ENCODE measurements around the gene LRRC1.

LRRC1 gene

DNA sequence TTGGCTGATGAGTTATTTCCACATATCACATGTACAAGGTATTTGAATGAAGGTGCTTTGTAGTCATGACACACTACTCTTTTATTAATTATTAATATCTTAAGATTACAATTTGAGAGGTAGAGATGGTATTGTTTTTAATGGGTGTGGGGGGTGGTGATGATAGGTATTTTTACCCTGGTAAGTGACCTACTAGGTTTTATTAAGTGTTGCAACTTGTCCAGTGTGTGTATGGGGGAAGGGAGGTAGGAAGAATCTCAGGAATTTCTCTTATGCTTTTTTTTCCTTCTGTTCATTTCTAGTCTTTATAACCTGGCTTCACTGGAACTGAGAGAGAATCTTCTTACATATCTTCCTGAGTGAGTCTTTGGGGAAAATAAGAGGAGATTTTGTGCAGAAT, 101.4 kb downstream of the LRRC1 start:
- DNase-seq, result peak; percentile 15

- DNase-seq, result peak; percentile 53
Measured at GRCh38 chr6:53898026-53898795, 103.4 kb downstream of the LRRC1 start.

GRCh38 chr6:53899512-53899911, 104.7 kb downstream of the LRRC1 start:
- DNase-seq, result no peak

DNA sequence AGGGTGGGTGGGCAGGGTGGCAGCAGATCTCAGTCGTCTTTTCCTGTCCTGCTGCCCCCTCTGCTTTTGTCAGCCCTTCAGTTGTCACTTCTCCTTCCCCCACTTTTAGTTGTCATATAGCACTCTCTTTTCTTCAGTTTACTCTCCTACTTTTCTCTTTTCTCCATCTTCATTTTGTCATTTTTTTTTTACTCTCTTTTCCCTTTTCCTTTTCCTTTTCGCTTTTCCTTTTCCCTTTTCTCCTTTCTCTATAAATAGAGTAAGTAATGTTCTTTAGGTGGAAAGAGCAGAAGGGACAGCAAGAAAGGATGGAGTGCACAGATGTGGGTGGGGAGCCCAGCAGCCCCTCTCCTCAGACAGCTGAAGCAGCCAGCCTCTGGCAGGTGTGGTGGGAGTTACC, 108.6 kb downstream of the LRRC1 start:
- no peak for DNase-seq

DNA sequence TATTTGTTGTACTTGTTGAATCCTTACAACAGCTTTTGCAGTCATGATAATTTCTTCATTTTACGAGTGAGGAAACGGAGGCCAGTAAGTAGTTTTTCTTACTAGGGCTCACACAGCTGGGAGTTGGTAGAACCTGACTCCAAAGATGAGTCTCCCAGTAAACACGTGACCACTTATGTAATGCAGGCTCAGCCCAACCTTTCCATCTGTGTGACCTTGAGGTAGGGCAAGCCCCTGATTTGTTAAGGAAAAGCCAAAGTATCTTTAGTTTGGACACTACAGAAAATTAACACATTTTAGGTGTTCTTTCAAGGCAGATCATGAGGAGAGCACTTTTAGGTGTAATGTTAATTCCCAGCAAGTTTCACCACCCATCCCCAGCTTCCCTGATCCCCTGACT, 111.3 kb downstream of the LRRC1 start:
- DNase-seq, result no peak

DNA sequence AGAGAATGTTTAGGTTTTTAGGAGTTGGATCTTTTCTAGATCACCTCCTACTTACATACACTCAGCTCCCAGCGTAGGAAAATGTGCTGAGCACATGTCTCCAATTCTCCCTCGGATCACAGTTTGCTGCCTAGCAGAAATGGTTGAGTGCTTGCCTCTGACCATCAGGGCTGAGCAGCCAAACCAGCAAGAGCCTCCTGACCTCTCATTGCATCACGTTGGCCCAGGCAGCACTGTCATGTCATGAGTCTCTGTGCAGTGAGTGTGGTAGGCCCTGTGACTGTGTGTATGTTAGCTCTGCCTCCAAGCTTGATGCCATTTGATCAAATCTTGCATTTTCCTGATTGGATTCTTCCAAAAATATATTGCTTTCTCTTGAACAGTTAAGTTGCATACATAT, 112.0 kb downstream of the LRRC1 start:
- DNase-seq, result peak; percentile 26

DNA sequence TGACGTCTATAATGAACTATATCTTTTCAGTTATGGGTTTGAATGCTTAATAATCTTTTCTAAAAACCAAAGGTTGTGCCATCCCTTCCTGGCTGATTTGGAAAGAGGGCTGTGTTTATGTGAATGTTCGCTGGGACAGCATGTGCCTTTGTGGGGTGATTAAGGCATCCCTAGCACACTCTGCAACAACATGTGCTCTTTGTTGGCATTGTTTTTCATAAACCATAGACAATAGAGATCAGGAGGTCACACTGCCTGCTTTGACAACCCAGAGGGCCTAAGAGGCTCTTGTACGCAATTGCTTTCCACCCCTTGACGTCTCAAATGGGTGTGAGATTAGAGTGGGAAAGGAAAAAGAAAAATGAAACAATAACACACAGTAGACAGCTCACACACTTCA, 116.0 kb downstream of the LRRC1 start:
- DNase-seq, result no peak

DNA sequence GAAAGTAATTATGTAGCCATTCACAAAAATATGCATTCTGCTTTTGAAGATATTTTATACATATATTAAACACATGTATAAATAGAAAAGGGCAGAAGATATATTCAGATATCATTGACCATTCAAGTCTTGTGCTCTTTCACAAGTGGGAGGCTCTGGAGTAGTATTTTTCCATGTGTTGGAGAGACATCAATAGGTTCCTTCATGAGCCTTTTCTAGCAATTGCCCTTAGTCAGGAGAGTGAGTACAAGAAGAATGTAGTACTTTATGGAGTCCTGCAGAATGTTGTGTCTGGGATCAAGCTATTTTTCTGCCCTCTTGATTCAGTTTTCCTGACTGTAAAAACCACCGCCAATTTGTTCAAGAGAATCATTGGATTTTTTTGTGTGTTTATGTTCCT, 117.9 kb downstream of the LRRC1 start:
- no peak for DNase-seq

GRCh38 chr6:53913286-53913685, 118.5 kb downstream of the LRRC1 start:
- DNase-seq, result no peak

GRCh38 chr6:53915026-53915691, 120.4 kb downstream of the LRRC1 start:
- no peak for DNase-seq

DNA sequence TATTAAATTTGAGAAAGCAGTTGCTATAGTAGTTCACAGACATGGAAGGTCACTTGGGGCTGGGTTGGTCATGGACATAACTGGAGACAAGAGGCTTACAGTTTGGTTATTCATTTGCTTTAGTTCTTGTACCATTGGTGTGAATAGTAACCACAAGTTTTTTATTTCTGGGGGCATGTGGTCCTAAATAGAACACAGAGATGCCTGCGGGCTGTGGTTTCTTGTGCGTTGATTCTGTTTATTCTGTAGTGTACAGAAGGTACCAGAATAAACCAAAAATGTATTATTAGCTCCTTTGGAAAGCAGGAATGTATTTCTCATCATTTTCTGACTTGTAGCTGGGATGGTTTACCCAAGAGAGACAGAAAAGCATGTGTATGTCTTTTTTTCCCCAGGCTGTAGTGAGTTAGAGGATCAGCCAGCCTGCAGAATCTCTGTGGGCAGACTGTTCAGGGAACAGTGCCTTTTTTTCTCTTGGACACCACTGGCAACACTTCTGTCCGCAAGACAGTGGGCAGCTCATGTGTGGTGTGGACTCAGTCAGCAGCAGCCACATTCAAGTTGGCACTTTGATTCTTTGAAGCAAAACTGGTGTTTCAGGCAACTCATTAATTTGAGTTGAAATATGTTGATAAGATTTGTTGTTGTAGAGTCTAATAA, 122.1 kb downstream of the LRRC1 start:
- no peak for DNase-seq

- no peak for DNase-seq
Measured at GRCh38 chr6:53917464-53917842, 122.6 kb downstream of the LRRC1 start.

- no peak for DNase-seq
Measured at GRCh38 chr6:53918854-53919510, 124.2 kb downstream of the LRRC1 start.

DNA sequence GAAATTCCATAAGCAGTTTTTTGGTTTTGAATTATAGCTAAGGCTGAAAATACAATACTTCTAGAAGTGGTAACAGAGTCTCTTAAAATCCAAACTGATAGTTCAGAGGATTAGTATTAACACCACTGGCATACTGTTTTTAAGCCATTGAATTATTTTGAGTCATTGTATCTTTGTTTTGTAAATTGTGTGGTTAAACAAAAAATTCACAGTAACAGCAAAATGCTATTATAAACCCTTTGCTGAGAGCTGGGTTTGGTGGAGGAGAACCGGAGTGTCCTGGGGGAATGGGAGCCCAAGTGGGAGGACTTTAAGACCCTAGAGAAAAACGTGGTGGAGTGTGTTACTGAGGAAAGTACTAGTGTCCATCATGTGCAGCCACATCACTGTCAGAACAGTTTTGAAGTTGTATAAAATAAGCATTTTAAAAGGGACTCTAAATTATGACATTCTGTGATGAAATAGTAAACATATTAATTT, 125.1 kb downstream of the LRRC1 start:
- DNase-seq, result no peak

- no peak for DNase-seq
Measured at GRCh38 chr6:53920881-53921280, 126.1 kb downstream of the LRRC1 start.

DNA sequence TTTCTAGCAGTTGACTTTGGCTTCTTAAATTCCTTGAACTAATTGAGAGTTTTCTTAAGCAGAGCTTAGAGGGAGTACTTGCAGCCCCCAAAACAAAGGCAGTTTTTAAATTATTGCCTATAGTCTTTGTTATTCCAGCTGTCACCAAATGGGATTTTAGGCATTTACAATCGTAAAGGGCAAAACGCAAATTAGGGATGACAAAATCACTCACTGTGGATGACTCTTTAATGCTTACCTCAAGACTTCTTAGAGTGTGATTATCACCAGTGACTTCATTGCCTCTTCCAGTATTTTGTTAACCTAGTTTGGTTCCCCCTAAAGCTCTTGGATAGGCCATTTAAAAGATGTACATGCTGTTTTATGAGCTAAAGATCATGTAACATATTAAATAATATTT, 126.8 kb downstream of the LRRC1 start:
- DNase-seq, result no peak

DNA sequence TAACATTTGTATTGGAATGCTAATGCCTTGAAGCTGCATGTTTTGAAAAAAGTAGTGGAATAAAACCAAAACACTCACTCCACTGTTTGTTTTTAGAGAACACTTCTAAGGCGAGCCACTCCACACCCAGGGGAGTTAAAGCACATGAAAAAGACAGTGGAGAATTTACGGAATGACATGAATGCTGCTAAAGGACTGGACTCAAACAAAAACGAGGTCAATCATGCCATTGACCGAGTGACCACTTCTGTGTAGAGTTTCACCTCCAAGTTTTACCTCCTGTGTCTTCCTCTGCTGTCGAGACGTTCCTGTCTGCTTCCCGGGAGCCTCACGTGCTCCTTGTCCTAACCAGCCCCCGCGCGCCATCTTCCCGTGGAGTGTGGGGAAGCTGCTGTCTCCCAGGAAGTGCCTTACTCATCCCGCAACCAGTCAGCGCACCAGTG, 127.8 kb downstream of the LRRC1 start:
- DNase-seq, result no peak

- DNase-seq, result no peak
Measured at GRCh38 chr6:53924277-53924676, 129.5 kb downstream of the LRRC1 start.

- DNase-seq, result no peak
Measured at GRCh38 chr6:53924821-53925422, 130.1 kb downstream of the LRRC1 start.

- no peak for DNase-seq
Measured at GRCh38 chr6:53925891-53926290, 131.1 kb downstream of the LRRC1 start.

GRCh38 chr6:53926505-53926904, 131.7 kb downstream of the LRRC1 start:
- DNase-seq, result peak; percentile 39

- DNase-seq, result no peak
Measured at GRCh38 chr6:53928641-53929040, 133.8 kb downstream of the LRRC1 start.
